ENCODE data around the gene LGR5.
"Not testable (repeated sequence)": the region's sequence is repeated elsewhere in the genome, so short reads cannot be mapped to it uniquely, and the experiment has no call there.

Gene LGR5

DNA sequence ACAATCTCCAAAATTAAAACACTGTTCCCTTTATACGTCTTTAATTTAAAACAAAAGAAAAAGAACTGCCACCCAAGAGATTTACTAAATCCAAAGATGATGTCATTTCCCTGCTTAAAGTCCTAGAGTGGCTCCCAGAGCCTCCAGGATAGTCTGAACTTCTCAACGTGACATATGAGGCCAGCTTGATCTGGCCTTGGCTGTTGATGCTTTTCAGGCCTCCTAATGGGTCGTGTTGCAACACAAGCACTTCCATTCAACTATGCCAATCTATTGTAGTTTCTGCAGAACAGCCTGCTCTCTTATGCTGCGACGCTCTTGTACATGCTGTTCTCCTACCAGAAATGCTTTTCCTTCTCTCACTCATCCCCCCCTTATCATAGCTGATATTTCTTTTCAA lies 35.7 kb downstream of the LGR5 start:
- no peak for DNase-seq (ENCODE audit: low read depth in 2 of 2)

DNA sequence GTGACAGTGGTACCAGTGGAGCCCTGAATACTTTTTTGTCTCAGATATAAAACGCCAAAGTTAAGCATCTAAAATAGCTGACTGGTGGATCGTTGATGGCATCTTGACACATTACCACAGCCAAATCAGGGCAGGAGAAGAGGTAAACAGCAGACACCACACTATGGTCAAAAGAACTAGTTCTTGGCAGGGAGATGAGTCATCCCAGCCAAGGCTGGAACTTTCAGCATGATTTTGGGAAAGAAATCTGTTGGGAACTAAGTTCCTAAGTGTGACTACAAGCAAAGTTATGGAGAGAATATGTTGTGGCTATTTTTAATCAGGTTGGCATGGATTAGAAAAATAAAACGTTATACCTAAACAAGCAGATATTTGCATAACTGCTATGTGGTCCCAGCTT lies 36.9 kb downstream of the LGR5 start:
- peak; percentile 72 to 75 for DNase-seq (ENCODE audit: low read depth in 2 of 2)

DNA sequence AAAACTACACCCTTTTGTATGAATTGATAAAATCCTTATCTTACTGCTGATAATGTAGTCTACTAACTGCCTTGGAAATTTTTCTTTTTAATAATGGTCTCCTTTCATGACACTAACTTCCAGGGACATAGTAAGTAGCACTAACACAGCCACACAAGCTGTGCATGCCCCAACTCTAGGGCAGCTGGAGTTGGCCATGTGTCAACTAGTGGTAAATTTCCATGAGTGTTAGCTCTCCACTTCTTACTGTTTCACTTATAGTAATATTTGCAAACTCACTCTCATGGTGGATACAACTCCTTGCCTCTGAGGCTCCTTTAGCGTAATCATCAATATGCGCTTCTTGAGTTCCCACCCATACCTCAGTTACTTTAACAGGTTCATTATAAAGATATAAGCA lies 38.0 kb downstream of the LGR5 start:
- no peak for DNase-seq (ENCODE audit: low read depth in 2 of 2)

DNA sequence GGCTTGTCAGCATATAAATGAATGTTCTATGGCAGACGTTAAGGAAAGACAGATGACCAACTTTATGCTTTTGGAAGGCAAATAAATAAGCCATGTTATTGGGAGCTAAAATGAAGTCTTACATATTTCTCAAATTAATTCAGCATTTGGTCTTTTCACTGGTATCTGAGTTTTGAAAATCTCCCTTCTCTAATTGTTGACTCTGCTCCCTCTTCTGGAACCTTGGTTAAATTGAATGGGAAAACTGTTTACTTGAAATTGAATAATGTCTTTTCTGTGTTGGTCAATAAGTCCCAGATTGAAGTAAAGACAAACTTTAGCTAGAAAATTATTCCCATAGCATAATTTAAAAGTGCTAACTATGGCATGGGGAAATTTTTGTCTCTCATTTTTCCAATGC lies 38.7 kb downstream of the LGR5 start:
- no peak for DNase-seq (ENCODE audit: low read depth in 2 of 2)

DNA sequence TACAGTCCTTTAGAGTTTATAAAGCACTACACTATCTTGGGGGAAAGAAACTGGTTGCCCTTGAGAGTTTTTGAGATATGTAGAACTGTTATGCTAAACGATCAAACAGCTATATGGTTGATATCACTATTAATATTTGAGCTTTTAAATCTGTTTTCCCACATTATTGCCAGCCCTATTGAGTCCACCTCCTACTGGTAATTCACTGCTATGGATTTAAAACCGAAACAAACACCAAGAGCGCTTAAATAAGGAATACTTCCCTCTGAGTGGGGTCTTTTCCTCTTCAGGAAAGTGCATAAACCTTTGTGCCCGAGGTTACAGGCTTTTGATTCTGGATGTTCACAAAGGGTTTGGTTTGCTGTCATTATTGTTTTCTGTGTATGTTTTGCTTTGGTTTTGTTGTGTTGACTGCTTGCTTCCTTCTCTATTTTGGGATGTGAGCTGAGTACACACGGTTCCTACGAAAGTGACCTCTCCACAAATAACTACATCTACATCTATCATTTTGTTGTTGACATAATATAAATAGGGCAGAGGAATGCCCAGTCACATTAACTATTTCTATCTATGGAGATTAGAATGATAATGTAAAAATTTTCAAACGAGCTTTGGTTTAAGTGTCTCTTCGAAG lies 44.8 kb downstream of the LGR5 start:
- DNase-seq (ENCODE audit: low read depth in 2 of 2), result no peak

DNA sequence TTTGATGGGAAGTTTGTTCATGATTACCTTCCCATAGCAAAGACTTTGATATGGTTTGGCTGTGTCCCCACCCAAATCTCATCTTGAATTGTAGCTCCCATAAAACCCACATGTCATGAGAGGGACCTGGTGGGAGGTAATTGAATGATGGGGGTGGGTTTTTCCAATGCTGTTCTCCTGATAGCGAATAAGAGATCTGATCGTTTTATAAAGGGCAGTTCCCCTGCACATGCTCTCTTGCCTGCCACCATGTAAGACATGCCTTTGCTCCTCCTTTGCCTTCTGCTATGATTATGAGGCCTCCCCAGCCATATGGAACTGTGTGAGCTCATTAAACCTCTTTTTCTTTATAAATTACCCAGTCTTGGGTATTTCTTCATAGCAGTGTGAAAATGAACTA lies 51.2 kb downstream of the LGR5 start:
- not testable (repeated sequence) for DNase-seq (ENCODE audit: low read depth in 2 of 2)

DNA sequence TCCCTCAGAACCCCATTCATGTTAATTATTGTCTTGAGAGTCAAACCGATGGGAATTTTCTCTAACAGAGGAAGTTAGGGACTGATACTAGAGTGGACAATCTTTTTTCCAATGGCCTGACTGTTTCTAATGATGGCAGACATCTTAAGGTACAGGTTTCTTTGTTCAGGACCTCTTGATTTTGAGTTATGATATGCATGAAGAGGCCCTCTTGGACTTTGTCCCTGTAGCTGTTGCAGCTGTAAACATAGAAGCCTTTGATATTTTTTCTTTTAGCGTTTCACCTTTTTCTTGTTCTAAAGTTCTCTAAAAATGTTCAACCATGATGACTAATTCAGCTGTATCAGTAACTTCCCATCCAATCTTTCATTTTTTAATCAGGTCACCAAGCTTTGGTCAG lies 53.0 kb downstream of the LGR5 start:
- no peak for DNase-seq (ENCODE audit: low read depth in 2 of 2)

DNA sequence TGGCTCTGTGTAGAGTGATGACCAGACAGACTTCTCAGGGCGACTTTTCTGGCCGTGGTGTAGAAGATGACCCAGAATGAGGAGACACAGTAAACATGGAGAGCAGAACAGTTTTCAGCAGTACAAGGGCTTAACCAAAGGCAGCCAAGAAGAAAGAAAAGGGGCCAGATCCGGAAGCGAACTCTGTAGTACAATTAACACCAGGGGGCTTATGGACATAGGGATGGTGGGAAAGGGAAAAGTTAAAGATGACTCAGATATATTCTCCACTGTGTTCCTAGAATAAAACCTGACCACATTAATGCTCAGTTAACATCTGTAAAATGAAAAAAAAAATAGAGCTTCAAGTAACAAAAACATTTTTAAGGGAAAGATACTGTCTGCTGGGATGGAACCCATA lies 60.2 kb downstream of the LGR5 start:
- DNase-seq (ENCODE audit: low read depth in 2 of 2), result no peak

DNA sequence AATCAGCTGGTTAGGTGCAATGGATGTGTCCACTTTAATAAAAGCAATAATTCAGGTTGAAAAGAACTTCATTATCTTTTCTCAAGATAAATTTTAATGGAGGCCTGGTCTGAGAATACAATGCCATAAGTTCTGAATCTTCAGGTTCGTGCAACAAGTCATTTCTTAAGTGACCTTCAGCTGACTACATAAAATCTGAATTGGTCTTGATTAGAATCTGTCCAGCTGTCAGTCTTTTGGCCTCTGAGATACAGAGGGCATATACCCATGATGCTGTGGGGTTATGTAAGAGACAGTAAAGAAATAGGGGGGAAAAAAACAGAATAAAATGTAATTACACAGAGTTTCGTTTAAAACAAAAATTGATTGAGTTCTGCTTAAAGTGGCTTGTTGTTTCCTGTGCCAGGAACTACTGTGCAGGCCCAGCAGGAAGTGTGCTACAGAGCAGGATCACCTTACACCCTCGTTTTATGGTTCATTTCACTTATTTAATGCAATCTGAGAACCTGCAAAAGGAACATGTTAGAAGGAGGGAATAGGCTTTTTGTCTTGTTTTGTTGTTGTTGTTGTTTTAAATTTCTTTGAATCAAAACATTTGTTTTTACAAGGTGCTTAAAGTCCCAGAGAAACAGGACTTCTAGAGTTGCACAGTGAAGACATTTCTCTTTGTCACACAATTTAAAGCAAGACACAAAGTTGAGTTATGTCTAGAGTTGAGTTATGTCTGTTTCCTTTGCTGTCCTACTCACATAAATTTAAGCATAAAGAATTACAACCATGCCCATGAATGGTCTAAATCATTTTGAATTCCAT lies 64.2 kb downstream of the LGR5 start:
- no peak for DNase-seq (ENCODE audit: low read depth in 2 of 2)

DNA sequence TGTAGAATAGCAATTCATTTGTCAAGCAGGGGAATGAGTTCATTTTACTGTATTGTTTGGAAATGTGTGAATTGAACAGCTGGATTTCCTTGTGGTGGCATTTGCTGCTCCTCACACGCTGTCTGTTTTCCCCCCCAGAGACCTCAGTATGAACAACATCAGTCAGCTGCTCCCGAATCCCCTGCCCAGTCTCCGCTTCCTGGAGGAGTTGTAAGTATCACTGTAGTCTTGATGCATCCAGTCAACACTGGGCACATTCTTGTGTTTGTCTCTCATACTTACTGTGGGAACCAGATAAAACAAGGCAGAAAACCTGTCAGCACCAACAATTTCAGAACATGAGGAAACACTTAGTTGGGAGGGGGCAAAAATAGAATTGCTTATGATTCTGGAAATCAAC lies 64.9 kb downstream of the LGR5 start:
- DNase-seq (ENCODE audit: low read depth in 2 of 2), result no peak

DNA sequence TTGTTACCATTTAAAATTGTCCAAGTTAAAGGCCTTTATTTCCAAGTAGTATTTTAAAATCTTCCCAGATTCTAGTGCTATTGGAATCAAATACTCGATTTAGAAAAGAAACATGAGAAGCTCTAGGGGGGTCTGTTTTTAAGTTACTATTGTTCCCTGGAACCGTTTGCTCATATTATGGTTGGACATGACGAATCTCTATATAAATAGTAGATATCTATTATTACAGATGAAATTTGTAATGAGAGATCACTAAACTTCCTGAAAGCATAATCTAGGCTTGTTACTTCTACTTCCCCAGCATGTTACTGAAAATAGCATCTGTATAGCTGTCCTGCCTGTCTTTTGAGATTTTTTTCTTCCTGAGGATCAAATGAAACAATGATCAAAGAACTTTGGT lies 70.1 kb downstream of the LGR5 start:
- DNase-seq (ENCODE audit: low read depth in 2 of 2), result no peak

DNA sequence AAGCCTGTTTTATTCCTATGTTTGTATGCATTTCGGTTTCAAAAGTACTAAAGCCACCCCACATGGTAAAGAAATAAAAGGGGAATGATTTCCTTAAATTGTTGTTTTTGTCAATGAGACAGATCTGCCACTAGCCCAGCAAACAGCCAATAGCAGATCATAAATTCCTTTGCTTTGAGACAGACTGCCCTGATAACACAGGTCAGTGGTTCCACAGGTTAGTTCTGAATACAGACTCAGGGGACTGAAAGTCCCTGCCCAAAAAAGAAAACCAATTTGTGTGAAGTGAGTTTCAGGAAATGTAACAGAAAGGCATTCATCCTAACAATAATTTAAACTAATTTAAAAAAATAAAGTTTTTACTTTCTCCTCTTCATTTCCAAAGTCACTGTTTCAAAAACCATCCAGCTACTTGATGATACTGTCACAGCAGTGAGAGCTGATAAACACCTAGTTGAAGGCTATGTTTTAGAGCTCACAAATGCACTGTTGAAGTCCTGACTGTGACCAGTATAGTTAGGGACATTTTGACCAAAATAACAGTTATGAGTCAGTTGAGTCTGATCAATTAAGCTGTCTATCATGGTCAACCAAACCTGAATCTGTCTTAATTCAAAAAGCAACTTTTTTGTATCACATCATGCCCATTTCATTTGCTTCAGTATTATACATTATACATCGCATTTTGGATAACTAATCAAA lies 77.7 kb downstream of the LGR5 start:
- no peak for DNase-seq (ENCODE audit: low read depth in 2 of 2)

DNA sequence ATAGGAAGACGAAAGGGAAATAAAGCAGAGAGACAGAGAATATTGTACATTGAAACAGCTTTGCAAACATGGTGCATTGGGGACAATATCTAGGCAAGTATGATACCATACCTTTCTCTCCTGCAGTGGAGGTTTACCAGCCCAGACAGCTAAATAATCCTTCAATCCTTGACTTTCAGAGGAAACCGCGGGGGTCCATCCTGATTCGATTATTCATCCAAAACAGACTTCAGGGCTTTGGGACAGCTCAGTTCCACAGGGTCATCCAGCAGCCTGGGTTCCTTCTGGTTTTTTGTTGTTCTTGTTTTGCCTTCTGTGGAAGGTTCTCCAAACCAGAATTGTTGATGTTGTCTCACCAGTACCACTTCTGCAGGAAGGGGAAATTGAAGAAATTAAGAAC lies 81.5 kb downstream of the LGR5 start:
- DNase-seq (ENCODE audit: low read depth in 2 of 2), result no peak

DNA sequence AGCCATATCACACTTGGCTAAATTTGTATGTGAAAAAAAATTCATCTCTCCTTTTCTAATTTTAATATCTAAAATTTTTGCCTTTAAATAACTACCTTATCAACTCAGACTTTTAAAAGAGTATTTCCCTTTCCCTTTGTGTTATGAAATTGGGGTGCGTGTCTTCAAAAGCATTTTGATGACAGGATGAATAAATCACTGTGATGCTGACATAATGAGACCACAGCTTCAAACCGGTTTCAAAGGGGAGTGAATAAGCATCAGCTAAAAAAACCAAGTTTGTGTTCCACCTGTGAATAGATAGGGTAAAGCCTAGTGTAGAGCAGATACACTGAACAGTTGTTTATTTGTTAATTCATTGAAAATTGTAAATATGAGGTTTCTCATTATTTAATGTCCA lies 85.0 kb downstream of the LGR5 start:
- no peak for DNase-seq (ENCODE audit: low read depth in 2 of 2)

DNA sequence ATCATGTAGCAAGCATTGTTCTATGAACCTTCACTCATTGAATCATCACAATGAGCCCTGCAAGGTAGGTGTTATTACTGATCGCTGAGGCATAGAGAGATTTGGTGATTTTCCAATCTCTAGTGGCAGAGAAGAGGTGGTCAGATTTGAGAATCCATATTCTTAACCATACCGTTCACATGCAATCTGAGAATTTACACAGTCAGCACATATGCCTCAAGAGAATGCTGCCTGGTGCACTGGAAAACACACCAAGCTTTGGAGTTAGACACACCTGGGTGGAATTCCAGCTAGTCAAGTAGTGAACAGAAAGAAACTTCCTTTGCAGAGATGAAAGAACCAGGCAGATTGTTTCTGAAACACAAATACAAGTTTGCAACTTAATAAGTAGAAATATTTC lies 94.1 kb downstream of the LGR5 start:
- DNase-seq (ENCODE audit: low read depth in 2 of 2), result no peak

DNA sequence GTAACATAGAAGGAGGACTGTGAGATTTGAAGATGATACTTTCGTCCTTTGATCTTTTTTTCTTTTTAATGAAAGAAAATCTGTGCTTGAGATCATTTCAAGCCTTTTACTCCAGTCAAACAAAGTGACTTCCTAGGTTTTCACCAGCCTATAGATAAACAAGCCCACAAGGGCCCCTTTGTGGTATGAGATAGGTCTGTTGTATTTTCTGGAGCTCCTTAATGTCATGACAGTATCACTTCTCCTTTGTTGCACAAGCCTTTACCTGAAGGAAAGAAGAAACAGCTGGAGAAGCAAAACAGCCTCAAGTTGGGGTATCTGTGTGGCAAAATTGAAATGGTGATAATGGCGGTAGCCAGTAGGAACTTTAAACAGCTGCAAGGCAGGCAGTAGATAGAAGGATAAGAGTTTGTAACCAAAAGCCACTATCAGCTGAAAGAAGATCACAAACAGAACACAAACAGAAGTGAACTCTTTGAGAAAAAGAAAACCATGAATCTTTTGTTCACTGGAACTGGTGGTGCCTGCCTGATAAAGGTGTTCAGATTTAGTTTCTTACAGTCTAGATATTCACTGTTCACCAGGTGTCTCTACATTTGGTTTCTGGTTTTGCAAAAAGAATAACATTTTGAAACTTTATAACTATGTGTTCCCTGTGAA lies 96.8 kb downstream of the LGR5 start:
- DNase-seq (ENCODE audit: low read depth in 2 of 2), result no peak

DNA sequence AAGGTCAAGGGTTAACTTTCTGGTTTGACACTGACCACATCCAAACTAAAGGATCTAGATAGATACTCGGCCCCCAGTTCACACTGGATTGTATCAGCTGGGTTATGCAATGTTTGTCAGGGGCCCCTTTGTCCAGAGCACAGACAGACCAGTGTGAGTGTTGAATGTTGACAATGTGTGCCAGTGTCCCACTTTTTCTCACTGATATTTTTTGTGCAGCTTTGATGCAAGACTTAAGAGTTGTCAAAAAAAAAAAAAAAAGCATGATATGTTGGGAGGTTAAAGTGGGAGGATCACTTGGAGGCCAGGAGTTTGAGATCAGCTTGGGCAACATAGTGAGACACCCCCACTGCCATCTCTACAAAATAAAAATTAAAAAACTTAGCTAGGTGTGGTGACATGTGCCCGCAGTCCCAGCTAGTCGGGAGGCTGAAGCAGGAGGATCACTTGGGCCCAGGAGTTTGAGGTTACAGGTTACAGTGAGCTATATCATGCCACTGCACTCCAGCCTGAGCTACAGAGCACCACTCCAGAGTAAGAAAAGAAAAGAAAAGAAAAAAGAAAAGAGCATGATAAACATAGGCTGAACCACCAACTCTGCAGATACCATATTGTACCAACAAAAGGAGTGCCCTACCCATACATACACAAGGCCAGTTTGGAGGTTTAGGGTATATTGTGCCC lies 97.5 kb downstream of the LGR5 start:
- no peak for DNase-seq (ENCODE audit: low read depth in 2 of 2)

DNA sequence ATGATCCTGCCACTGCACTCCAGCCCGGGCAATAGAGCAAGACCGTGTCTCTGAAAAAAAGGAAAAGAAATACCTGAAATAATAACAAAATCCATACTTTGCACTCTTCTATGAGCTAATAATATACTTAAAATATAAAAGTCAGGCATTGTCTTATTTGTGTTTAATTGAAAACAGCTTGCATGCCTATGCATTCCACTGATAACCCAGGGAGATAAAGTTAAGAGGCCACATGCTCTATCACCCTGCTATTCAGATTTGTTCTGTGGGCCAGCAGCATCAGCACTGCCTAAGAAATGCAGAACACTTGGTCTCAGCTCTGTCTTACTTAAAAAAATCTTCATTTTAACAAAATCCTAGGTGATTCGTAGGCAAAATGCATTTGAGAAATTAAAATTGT lies 99.2 kb downstream of the LGR5 start:
- DNase-seq (ENCODE audit: low read depth in 2 of 2), result no peak

DNA sequence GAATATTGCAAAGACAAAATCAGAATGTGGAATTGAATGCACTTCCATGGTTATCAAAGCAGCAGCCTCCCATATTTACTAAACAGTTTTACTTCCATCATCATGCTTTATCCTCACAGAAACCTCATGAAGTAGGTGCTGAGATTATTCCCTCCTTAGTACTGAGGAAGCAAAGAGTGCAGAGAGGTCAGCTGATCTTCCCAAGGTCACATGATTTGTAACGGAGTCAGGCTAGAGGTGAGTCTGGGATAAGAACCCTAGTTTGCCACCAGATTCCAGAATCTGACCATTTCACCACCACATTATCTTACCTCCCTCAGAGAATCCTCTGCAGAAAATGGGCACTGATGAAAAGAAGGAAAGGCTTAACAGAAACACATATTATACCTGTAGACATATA lies 102.0 kb downstream of the LGR5 start:
- no peak for DNase-seq (ENCODE audit: low read depth in 2 of 2)

DNA sequence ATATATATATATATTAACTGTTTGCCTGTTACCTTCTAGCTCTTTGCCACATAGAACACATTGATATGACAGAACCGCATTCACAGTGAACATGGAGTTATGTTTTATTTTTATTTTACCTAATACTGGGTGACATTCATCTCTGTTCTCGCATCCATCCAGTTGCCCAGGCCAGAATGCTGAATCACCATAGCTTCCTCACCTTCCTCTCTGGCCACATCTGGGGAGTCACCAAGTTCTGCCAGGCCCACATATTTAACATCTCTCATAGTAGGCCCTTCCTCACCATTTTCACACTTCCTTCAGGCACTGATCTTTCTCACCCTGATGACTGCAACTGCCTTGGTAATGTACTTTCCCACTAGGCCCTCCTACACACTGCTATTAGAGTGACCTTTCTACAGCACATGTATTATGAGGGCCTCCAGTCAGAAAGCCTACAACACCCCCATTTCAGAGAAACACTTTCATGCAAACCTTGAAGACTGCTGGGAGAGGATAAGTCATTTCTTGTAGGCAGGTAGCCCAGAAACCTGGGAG lies 106.8 kb downstream of the LGR5 start:
- no peak for DNase-seq (ENCODE audit: low read depth in 2 of 2)

DNA sequence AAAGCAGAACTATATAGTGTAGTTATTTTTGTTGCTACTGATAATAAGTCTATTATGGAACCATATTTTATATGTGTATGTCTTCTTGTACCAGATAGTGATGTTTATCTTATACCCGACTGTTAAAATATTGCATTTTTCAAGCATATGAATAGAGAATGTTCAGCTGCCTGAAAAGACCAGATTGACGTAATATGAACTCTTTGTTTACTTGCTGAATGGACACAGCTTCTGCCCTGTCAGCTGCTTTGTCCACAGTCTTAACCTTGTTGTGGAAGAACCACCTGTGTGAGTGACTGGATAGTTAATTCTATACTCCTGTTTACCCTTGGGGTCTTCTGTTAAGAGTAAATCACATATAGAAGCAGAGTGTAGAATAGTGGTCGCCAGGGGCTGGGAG lies 109.3 kb downstream of the LGR5 start:
- no peak for DNase-seq (ENCODE audit: low read depth in 2 of 2)

DNA sequence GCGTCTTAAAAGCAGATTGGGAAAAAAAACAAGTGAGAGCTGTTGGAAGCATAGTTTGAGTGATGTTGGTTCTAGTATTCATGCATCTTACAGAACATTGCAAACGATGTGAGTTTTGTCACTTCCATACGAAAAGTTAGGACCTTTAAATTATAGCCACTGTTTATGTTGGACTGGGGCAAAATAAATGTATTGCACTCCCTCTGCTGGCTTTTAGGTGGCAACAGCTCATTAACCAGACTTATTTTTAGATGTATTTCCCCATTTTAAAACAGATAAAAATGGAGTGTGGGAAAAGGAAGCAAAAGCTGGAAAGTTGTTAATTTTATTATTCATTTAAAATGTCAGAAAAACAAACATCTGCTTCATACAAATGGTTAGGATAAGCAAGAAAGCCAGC lies 111.9 kb downstream of the LGR5 start:
- DNase-seq (ENCODE audit: low read depth in 2 of 2), result no peak

Measured in fibroblast of skin of left quadriceps (primary cell).